ENCODE measurements around the gene MEOX2.

GRCh38 chr7:15681631-15682030, 4.9 kb downstream of the MEOX2 start:
- TF ChIP-seq GATA2 (IDR thresholded peaks at IDR 0.05; ENCODE audit: low read depth, low read length) (no peak), GATA3 (IDR thresholded peaks at IDR 0.05; ENCODE audit: low read depth, low read length) (no peak)

Measured in SH-SY5Y (cell line).